ENCODE results near the gene DAPK2.
"Not testable (repeated sequence)": the region's sequence is repeated elsewhere in the genome, so short reads cannot be mapped to it uniquely, and the experiment has no call there.

Gene DAPK2

DNA sequence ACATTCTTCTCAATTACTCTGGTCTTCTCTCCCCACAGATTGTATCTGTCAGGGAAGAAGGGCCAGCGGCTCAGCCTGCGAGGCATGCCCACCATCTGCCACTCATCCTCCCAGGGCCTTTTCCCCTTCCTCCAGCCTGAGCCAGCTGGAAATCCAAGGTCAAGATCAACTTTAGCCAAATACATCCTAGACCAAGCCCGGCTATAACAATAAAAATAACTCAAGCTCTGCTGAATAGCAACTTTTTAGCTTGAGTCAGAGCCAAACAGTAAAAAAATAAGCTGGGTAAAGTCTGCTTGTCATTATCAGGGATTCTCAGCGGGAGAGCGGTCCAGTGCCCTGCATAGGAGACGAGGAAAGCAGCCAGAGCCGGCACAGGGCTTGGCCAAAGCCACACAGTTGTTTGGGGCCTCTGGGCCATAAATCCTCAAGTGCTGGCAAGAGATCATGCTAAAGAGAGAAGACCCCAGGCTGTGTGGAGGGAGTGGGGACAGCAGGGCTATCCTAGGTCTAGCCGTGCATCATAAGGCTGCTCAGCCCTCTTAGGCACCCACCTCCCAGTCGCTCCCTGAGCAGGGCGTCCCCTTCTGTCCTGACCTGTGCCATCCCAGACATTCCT, 136.4 kb downstream of the DAPK2 start:
- no peak for DNase-seq

DNA sequence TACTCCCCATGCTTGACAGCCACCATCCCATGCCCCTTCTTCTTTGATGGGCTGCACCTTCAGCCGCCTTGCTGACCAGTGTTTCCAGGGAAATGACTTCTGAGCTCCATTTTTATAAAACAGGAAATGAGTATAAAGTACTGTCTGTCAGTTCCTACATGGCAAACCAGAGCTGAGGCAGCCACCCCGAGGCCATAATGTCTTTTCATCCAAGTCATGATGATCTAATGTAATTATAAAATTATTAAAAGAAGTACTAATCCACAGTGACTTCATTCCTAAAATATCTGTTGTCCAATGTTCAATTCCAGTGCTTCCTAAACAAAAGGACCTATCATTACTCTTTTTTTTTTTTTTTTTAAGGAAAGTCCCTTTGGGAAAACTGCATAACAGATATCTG, 137.3 kb downstream of the DAPK2 start:
- no peak for DNase-seq

DNA sequence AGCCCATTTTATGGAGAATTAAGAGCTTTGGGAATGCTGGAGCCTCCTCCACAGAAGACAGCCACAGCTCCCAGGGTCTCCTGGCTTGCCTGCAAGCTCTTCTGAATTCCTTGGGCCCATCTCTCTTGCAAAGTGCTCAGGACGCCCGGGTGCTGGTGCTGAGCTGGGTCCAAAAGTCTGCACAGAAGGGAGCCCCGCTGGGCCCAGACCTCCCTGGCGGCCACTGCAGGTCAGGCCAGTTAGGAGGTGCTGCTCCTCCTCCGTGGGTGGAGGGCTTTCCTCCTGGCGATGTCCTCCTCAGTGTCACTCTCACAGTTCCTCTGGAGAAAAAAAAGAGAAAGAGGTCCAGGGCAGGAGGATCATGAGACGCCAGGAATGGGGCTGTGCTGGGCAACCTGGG, 138.0 kb downstream of the DAPK2 start:
- no peak for DNase-seq

DNA sequence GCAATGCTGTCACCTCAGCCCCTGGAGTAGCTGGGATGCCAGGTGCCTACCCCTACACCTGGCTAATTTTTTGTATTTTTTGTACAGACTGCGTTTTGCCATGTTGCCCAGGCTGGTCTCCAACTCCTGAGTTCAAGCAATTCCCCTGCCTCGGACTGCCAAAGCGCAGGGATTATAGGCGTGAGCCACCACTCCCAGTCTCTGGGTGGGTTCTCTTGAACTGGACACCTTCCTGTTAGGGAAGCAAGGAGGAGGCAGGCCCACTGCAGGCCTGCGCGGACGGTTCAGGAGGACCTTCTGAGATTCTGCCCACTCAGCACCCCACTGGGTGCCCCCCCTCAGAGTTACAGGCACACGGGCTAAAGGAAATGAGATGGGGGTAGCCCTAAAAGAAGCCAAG, 138.8 kb downstream of the DAPK2 start:
- DNase-seq, result no peak

DNA sequence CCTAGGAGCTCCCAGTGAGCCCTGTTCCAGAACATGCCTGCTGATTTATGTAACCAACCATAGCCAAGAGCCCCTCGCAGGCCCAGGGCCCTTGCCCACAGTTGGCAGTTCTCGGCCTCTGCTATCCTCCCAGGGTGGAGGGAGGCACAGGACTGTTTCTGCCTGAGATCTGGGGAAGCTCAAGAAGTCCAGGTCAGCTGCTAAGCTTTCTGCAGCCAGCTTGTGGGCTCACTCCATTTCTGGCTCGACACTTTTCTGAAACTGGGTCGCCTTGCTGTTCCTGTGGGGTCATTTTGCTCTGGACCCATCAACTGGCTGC, 140.1 kb downstream of the DAPK2 start:
- DNase-seq, result no peak

DNA sequence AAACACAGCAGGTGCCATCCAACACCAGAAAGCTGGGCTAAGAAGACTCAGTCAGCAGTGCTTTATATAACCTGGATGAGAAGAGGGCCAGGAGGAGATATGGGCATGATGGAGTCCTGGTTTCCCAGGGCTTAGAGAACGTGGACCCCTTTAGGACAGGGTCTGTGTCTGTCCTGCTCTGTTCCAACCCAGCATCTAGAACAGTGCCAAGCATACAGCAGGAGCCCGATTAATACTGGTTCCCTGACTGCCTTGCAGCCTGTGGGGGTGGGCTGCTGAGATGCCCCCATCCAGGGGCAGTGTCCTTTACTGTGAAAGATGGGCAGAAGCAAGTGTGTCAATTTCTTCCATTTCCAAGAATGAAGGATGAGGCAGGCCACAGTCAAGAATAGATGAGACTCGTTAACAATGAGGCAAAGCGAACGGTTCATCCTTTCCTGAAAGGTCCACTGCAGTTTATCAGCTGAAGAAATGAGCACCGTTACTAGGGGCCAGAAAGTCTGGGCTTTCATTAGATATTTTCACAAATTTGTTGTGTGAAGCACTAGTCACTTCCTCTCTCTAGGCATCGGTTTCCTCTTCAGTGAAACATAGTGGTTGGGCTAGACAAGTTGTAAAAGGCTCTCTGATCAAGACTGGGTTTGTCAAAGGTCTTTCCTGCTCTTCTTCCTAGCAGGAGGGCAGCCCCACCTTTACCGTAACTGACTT, 140.6 kb downstream of the DAPK2 start:
- no peak for DNase-seq

DNA sequence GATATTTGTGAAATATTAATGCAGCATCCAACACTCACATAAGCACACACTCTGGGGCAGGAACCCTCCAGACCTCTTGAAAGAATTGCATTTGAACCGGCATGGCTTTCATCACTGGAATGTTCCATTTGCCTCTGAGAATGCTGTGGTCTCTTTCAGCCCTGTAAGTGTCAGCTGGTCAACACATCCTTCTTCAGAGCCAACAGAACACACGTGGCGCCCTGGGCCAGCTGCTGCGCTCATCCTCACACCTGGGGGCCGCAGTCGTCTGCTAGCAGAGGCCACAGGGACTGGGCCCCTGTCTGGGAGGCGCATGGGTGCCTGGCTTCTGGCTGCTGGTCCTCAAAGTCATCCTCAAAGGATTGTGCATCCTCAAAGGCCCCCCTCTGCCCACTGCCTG, 141.2 kb downstream of the DAPK2 start:
- DNase-seq, result no peak

DNA sequence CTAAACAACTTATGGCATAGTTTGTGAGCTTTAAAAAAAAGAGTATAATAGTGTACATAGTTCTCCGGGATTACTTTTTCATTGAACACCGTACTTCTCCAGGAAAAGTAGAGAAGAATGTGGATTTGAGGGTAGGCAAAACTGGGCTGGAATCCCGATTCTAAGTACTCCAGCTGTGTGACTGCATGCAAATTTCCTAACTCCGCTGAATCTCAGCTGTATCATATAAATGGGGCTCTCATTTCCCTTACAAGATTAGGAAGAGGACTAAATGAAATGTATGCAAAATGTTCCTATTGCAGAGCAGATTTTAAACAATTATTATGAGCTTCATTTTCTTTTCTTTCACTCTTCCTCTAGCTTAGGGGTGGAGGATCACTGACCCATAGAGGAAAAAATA, 142.2 kb downstream of the DAPK2 start:
- no peak for DNase-seq

DNA sequence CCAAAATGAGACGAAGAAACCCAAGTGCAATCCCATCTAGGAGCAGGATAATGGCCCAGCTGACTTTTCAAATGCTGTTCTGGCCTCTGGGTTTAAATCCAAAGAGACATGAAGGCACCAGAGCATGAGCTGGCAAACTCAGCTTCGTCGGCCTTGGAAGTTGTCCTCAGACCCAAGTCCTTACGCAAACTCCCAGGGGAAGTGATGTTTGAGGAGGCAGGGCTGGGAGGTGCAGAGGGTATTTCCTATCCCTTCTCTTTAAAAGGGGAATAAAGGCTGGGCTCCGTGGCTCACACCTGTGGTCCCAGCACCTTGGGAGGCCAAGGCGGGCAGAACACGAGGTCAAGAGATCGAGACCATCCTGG, 143.6 kb downstream of the DAPK2 start:
- no peak for DNase-seq

DNA sequence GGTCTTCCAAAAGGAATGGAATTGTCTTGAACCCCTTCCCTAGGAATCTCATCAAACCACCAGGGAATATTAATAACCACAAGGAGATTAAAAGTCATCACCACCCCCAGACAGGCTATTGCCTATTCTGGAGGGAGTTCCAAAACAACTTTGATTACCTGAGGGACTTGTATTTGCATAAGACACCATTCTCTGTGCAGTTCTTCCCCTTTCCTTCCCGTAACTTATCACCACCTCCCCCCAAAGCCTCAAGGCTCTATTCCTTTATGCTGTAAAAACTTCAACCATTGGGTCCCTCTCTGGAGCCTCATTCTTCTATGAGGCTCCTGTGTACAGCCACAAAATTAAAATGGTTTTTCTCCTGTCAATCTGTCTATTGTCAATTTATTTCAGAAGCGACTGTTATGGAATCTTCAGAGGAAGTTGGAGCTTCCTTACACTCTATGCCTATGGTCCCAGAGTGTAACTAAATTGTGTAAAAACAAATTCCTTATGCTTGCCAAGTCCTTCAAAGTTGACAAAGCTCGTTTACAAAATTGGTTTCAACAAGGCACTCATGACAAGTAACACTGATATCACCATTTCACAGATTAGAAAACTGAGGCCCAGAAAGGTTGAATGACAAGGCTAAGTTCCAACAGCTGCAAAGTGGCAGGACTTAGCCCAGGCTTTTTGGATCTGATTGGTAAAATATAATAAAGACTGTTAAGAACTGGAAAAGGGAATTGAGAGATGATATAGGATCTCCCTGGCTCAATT, 144.2 kb downstream of the DAPK2 start:
- no peak for DNase-seq

DNA sequence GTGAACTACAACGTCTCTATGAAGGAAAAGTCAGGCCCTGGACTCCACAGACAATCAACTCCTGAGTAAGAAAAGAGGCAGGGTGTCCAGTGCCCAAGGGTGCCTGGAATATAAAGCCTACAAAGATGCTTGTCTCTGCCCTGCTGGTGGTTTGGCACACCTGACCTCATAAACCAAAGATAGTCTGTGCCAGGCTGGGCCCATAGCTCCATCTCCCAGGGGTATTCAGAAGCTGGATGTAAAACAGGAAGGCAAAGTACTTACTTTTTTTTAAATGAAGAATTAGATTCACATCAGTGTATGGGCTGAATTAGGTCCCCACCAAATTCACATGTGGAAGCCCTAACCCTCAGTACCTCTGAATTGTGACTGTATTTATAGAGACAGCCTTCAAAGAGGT, 146.0 kb downstream of the DAPK2 start:
- no peak for DNase-seq

DNA sequence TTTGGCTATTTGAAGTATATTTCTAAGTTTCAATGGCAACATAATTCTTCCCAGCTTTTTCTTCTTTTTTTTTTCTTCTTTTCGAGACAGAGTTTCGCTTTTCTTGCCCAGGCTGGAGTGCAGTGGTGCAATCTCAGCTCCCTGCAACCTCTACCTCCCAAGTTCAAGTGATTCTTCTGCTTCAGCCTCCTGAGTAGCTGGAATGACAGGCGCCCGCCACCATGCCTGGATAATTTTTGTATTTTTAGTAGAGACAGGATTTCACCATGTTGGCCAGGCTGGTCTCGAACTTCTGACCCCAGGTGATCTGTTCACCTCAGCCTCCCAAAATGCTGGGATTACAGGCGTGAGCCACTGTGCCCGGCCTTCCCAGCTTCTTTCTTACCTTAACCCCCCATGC, 146.7 kb downstream of the DAPK2 start:
- DNase-seq, result not testable (repeated sequence)

DNA sequence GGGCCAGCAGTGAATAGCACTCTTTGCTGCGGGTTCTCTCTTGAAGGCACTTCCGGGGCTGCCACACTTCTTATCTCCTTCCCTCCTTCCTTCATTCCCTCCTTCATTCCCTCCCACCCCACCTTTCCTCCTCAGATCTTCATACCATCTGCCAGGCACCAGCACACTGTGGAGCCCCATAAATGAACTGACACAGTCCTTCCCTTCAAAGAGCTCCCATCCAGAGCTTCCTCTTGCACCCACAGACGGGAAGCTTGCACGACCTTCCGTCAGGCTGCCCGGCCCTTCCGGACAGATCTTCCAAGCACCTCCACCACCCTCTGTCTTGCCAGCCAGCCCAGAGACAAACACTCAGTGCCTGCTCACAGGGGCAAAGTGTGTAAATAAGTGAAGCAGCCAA, 147.1 kb downstream of the DAPK2 start:
- DNase-seq, result no peak

DNA sequence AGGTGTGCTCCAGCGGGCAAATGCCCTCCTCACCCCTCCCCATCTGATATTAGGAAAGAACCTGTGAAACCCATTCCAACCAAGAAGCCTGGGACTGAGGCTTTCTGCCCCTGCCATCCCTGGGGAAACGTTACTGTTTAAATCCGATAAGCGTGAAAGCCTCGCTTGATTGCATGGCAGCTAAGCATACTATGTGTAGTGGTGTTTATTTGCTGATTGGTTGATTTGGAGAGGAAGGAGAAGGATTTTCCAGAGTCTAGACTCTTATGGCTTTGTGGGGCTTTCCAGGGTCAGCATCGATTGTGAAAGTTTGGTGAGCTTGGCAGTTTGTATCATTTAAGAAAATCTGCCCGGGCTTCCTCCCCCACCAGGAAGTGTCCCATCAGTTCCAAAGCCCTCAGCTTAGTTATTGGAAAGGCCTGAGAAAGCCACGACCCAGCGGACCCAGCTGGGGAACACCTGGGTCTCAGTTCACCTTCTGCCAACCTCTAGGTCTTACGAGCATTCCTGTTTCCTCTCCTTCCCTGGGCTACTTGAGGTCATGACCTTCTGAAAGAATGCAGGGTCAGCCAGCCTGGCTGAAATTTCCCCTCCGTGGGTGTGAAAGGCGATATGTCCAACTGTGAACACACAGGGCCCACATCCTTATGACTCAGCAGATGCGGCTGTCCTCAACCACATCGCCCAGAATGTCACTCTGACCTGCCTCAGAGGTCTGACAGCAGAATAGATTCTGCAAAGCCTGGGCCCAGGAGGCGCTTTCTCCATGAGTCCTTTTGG, 149.8 kb downstream of the DAPK2 start:
- no peak for DNase-seq

DNA sequence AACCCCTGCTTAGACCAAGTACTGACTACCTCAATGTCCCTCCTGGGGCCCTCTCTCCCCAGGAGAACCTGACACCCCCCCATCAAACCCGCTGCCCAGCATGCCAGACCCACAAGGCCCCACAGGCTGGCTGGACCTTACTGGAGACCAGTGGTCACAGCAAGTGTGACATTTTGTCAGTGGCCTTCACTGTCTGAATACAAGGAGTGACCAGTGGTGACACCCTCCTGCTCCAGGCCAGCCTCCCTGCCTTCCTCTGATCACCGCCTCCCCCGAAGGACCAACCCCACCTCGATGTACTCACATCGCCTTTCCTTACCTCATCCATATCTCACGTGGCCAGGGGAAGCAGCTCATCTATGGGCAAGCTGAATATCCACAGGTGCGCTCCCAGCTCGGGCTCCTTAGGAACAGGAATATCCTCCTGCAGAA, 150.5 kb downstream of the DAPK2 start:
- DNase-seq, result no peak

DNA sequence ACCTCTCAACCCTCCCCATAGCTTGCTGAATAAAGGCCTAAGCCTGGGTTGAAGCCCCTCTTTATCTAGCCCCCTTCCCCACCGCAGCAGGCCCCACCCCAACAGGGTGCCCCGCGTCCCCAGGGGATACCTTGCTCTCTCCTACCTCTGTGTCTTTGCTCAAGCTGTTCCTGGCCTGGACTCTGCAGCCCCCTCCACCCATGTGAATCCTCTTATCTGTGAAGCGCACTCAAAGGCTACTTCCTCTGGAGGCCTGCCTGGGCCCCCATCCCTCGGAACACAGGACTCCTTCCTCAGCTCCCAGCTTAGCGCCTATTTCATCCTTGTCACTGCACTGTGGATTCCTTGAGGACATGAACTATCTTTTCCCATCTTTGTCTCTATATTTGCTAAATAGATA, 151.1 kb downstream of the DAPK2 start:
- DNase-seq, result no peak

DNA sequence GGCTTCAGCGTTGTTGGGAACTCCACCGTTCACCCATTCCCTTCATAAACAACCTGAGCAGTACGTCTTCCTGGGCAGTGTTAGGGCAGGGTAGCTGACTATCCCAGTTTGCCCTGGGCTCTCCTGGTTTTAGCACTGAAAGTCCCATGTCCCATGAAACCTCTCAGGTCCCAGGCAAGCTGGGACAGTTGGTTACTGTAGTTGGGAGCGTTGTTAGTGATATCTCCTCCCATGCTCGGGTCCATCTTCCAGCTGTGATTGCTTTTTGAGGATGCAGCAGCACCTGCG, 151.7 kb downstream of the DAPK2 start:
- no peak for DNase-seq

DNA sequence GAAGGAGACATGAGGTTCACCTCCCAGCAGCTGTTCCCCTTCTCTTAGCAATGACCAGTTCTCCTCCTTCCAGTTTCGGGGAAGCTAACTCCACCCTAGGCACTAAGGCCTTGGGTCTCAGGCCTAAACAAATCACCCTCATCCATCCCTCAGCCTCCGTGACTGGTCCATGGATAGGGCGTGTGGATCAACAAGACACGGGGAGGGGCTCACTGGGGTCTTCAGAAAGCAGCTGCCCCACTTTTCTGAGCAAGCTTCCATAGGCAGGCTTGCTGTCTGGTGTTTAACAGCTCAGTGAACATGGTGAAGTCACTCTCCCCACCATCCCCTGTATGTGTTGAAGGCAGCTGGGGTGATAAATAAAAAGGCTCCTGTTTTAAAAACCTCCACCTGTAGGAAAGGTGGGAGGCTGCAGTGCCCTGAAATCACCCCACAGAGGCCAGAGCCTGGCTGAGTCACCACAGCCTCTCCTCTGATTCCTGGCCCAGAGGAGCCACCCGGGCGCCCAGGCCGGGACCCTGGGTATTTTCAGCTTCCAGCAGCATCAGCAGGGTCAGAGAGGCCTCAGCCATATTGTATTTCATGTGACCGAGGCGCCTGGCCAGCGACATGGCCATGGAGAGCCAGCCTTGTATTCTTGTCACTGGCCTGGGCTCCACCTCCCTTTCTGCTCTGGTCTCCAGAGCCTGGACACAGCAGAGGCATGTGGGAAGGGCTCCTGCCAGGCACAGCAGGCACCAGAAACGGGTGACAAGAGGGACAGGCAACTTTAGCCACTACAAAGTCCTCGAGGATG, 152.2 kb downstream of the DAPK2 start:
- no peak for DNase-seq

DNA sequence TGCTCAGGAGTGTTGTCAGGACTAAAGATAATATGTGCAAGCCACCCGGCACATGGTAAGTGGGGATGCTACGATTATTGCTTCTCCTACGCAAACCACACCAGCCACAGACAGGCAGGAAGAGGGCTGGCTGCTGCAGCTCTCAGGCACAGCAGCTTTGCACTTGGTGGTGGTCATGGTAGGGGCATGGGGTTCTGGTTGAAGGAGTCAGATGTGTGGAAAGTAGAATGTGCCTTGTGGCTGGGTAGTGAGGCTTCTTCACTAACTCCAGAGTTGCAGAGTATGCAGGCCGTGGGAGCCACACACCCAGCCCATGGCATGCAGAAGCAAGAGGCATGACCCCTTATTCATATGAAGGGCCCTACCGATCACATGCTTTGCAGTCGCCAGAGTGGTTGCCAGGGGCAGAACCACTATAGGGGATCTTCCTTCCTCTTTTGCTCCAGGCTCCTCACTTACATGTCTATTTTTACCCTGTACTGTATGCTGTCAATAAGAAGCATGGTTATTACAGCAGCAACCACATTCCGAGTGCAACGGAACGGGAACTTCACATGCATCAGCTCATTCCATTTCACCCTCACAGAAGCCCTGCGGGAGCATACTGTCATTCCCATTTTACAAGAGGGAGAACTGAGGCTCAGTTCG, 153.4 kb downstream of the DAPK2 start:
- DNase-seq, result no peak

DNA sequence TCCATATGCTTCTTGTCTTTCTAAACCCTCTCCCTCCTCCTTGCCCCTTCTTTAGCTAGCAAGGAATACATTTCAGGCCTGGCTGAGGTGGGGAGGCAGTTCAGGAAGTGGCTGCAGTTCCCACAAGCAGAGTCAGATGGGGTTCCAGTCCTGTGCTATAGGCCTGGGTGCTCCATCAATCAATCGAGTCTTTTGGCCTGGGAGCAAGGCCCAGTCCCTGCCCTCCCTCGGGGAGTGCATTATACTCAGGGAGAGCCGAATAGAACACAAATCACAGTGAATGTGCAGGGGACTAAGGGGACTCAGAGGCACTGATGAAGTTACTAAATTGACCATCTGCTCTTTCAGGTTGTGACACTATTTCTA, 154.5 kb downstream of the DAPK2 start:
- no peak for DNase-seq

DNA sequence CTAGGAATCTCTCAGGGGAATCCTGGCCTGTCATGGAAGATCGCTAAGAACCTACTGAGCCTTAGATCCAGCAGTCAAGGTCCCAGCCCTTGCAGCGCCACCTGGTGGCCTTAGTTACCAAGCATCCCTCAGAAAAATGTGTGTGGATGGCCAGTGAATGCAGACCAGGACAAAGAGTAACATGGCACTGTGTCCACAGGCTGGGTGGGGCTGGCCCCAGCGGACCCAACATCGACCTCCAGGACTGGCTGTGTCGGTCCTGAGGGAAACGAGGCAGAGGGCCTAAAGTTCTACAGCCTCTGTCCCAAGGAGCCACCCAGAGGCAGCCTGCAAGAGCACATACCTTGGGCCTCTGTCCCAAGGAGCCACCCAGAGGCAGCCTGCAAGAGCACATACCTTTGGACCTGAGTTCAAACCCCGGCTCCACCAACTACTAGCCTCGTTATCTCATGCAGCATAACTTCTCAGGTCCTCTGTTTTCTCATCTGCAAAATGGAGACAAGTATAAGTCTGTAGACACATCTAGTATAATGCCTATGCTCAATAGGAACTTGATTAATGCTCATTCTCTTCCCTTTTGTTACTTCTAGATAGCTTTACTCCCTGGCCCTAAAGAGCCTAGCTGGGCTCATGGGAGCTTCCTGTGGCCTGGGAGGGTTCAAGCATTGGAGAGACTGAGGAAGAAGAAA, 155.1 kb downstream of the DAPK2 start:
- DNase-seq, result peak; percentile 44

DNA sequence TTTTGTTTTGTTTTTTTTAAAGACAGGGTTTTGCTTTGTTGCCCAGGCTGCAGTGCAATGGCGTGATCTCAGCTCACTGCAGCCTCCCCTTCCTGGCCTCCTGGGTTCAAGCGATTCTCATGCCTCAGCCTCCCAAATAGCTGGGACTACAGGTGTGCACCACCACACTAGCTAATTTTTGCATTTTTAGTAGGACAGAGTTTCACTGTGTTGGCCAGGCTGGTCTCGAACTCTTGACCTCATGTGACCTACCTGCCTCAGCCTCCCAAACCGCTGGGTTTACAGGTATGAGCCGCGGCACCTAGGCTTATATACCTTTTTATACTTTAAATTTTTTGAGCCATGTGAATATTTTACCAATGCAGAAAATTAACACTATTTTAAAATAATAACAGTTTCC, 155.7 kb downstream of the DAPK2 start:
- DNase-seq, result no peak

Measured in NCI-H510A treated with DMSO at 0.1 percent for 48 hours (cell line).